LNCaP clone FGC (cell line): ENCODE results near the gene MBTPS1.

ENCODE experiments used
- DNase-seq: peaks from one replicate; pipeline ENCODE4 v3.0.0-alpha.2; 2011; ENCODE audit warnings: low read depth
- H3K4me3 ChIP-seq: 2 replicates; pipeline ENCODE4 v1.5.1; 2011; ENCODE audit warnings: mild to moderate bottlenecking, low read depth, low read length, control low read depth
- TF ChIP-seq, protein P1 (sequence below): IDR thresholded peaks from 2 replicates; pipeline ENCODE4 v1.5.1; 2012; ENCODE audit warnings: mild to moderate bottlenecking; ENCODE audit not compliant: control insufficient read depth, insufficient read depth; ENCODE audit errors: extremely low read depth

Gene MBTPS1

GRCh38 chr16:84007965-84008364 lies 108.8 kb downstream of the MBTPS1 start:
- TF ChIP-seq, protein P1, sequence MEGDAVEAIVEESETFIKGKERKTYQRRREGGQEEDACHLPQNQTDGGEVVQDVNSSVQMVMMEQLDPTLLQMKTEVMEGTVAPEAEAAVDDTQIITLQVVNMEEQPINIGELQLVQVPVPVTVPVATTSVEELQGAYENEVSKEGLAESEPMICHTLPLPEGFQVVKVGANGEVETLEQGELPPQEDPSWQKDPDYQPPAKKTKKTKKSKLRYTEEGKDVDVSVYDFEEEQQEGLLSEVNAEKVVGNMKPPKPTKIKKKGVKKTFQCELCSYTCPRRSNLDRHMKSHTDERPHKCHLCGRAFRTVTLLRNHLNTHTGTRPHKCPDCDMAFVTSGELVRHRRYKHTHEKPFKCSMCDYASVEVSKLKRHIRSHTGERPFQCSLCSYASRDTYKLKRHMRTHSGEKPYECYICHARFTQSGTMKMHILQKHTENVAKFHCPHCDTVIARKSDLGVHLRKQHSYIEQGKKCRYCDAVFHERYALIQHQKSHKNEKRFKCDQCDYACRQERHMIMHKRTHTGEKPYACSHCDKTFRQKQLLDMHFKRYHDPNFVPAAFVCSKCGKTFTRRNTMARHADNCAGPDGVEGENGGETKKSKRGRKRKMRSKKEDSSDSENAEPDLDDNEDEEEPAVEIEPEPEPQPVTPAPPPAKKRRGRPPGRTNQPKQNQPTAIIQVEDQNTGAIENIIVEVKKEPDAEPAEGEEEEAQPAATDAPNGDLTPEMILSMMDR, result no peak
- no peak for DNase-seq

GRCh38 chr16:84007520-84007919 lies 109.2 kb downstream of the MBTPS1 start:
- TF ChIP-seq, protein P1, result no peak
- no peak overlapping the region for H3K4me3 ChIP-seq
- DNase-seq, result no peak

More at GRCh38 chr16:84007965-84008364, 108.8 kb downstream of the MBTPS1 start:
- no peak overlapping the region for H3K4me3 ChIP-seq

- no peak for DNase-seq
- TF ChIP-seq, protein P1, result no peak
- H3K4me3 ChIP-seq, result no peak overlapping the region
Observed at GRCh38 chr16:84005391-84005790, 111.4 kb downstream of the MBTPS1 start.

DNA sequence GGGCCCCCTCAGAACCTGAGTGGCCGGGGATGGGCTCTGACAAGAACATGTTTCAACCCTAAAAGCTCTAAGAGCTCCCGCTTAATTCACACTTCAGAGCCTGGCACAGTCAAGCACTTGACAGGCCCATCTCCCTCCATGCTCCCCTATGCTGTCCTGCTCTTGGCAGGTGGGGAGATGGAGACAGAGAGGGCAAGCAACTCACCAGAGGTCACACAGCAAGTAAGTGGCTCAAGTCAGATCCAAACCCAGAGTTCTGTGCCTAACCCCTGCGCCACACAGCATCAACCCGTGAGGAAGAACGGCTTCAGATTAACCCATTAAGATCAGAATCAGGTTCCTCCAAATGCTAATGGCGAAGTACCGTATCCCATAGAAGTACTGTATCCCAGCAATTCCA lies 112.3 kb downstream of the MBTPS1 start:
- H3K4me3 ChIP-seq, result no peak overlapping the region
- TF ChIP-seq, protein P1, result no peak
- no peak for DNase-seq
